Activated naive CD8-positive, alpha-beta T cell treated with anti-CD3 and anti-CD28 coated beads, Interleukin-2, amount 10 ng/mL, durations not matched to agents 7 days and 5 days (primary cell): ENCODE measurements around the gene C9orf152. TPM values are rescaled to one million over a fixed set of nuclear protein-coding genes. Genes with fewer than 3 reads are reported as not detected.

ENCODE experiments used
- ATAC-seq: fragments of 150-1000 bp; cut with Tn5 transposase; one replicate; pipeline ENCODE4 v1.10.0; 2021; ENCODE audit warnings: low read depth, moderate library complexity
- POLR2A ChIA-PET: fragments of 350-600 bp; sonication (Branson Sonifier 250); formaldehyde crosslinking; loops from one replicate; lab custom pipeline; 2021; ENCODE audit warnings: antibody characterized with exemption; lab: Charles Lee
- DNase-seq: peaks from one replicate; pipeline ENCODE4 v3.0.0; 2021
- H3K27ac Mint-ChIP-seq: one replicate; pipeline ENCODE4 v1.8.0; 2022; ENCODE audit warnings: mild to moderate bottlenecking, mixed read lengths
- H3K27me3 Mint-ChIP-seq: one replicate; pipeline ENCODE4 v1.8.0; 2022; ENCODE audit warnings: mild to moderate bottlenecking, moderate library complexity, mixed read lengths
- H3K36me3 Mint-ChIP-seq: one replicate; pipeline ENCODE4 v1.8.0; 2021; ENCODE audit warnings: mild to moderate bottlenecking, mixed read lengths
- H3K4me1 Mint-ChIP-seq: one replicate; pipeline ENCODE4 v1.8.0; 2021; ENCODE audit warnings: mixed read lengths
- H3K4me3 Mint-ChIP-seq: one replicate; pipeline ENCODE4 v1.8.0; 2022; ENCODE audit warnings: mild to moderate bottlenecking, moderate library complexity, mixed read lengths
- H3K9me3 Mint-ChIP-seq: one replicate; pipeline ENCODE4 v1.8.0; 2021; ENCODE audit warnings: mixed read lengths
- total RNA-seq, 2 experiments: library from RNA; stranded (reverse); gene quantifications; one replicate each; pipeline ENCODE4 v1.2.3, GENCODE V29; 2021

C9orf152 gene
- total RNA-seq, 2 experiments from 2014 or later = not detected

DNA sequence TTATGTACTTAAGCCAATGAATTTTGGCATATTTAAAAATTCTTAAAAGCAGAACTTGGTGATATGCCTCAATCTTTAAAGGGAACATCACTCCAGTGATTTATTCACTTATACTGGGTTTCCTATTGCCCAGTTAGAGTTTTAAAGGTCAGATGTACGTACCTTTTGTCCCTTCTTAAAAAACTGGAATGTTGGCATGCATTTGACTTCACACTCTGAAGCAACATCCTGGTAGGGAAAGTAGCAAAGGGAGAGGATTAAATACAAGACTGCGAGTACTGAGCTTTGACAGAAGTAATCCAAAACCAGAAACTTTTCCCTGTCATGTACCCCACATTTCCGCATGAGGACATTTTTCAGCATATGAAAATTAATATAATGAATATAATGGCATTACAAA is 36.7 kb upstream of the C9orf152 start:
- no peaks in the 10 kb centered on the region for H3K9me3 Mint-ChIP-seq
- peaks cover 3% of the 10 kb centered on the region for H3K4me1 Mint-ChIP-seq
- H3K27me3 Mint-ChIP-seq = no peaks in the 10 kb centered on the region
- no peak overlapping the region for H3K27ac Mint-ChIP-seq
- no peak for ATAC-seq
- H3K36me3 Mint-ChIP-seq = peaks cover 28% of the 10 kb centered on the region
- no peak for DNase-seq
- no peak overlapping the region for H3K4me3 Mint-ChIP-seq
- POLR2A ChIA-PET = no interaction called here

DNA sequence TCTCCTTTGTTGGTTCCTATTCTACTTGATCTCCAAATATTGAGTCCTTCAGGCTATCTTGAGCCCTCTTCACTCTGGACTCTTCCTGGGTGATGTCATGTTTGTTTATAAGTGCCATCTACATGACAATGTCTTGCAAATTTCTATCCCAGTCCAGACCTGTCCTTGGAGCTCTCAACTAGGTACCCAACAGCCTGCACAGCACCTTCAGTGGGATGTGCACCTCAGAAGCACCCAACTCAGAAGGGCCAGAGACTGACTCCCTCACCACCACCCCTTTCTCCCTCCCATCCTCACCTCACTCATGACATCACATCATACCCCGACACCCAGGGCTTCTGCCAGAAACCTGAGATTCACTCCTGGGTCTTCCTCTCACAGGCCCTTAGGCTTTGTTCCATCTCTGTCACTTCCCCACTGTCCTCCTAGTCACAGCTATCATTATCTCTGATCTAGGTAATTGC is 33.9 kb upstream of the C9orf152 start:
- Mint-ChIP-seq H3K27me3 (no peaks in the 10 kb centered on the region), H3K36me3 (peaks cover 17% of the 10 kb centered on the region), H3K9me3 (no peaks in the 10 kb centered on the region), H3K27ac (no peak overlapping the region), H3K4me3 (no peak overlapping the region), H3K4me1 (no peaks in the 10 kb centered on the region)
- POLR2A ChIA-PET = interaction anchor here (0.6 kb wide), 1 partner anchor 349 kb away, joined by 3 read pairs; no protein-coding TSS in a partner anchor
- ATAC-seq = no peak
- DNase-seq = no peak

DNA sequence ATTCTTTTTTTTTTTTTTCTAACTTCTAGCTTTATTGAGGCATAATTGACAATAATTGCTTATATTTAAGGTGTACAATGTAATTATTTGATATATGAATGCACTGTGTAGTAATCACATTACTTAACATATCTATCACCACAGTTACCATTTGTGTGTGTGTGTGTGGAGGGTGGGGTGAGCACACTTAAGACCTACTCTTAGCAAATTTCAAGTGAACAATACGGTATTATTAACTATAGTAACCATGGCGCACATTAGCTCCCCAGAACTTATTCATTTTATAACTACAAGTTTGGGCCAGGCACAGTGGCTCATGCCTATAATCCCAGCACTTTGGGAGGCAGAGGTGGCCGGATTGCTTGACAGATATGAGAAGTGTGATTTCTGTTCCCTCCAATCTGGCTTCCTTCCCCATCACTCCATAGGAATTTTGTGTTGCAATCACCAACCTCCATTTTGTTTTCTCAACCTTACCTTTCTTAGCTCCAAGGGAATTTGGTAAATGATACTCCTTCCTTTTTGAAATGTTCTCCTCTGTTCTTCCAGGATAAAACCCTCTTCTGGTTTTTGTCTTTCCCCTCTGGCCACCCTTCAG is 33.4 kb upstream of the C9orf152 start:
- H3K36me3 Mint-ChIP-seq = peaks cover 14% of the 10 kb centered on the region
- no peaks in the 10 kb centered on the region for H3K27me3 Mint-ChIP-seq
- no peak overlapping the region for H3K4me3 Mint-ChIP-seq
- POLR2A ChIA-PET = no interaction called here
- H3K9me3 Mint-ChIP-seq = peaks cover 2% of the 10 kb centered on the region
- no peak overlapping the region for H3K27ac Mint-ChIP-seq
- ATAC-seq (no peak), DNase-seq (no peak)
- no peaks in the 10 kb centered on the region for H3K4me1 Mint-ChIP-seq

DNA sequence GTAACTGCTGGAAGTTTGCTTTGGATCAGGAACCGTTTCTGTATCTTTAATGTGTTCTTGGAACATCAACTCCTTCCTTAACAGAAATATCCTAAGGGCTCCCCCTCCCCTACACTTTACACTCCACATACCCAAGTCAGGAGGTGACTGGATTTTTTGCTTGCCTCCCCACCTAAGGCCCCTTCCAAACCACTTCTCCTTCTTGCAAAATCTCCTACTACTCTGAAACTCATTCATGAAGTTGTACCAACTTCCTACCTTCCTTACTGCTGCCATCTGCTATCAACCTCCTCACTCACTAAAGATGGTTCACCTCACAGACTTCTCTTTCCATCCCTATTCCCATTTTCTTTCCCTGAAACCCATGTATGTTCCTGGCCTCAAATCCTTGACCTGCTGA is 32.2 kb upstream of the C9orf152 start:
- peaks cover 11% of the 10 kb centered on the region for H3K36me3 Mint-ChIP-seq
- no peaks in the 10 kb centered on the region for H3K4me1 Mint-ChIP-seq
- peaks cover 2% of the 10 kb centered on the region for H3K9me3 Mint-ChIP-seq
- ATAC-seq (no peak), DNase-seq (no peak)
- no peaks in the 10 kb centered on the region for H3K27me3 Mint-ChIP-seq
- POLR2A ChIA-PET = no interaction called here
- H3K4me3 Mint-ChIP-seq = no peak overlapping the region
- no peak overlapping the region for H3K27ac Mint-ChIP-seq

DNA sequence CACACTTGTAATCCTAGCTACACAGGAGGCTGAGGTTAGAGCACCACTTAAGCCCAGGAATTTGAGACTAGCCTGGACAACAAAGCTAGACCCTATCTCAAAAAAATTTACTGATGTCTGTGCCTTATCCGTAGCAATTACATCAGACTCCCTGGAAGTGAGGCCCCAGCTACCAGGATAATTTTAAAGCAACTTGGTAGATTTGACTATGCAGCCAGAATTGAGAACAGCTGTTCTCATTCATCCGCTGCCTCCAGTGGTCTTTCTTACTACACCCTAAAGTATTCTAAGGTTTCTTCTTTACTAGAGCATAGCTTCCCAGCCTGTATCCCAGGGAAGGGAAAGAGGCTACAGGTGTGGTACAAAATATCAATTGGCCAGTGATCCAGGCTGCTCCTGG is 20.4 kb upstream of the C9orf152 start:
- POLR2A ChIA-PET = no interaction called here
- ATAC-seq (no peak), DNase-seq (no peak)
- H3K36me3 Mint-ChIP-seq = no peaks in the 10 kb centered on the region
- H3K4me1 Mint-ChIP-seq = no peaks in the 10 kb centered on the region
- no peak overlapping the region for H3K27ac Mint-ChIP-seq
- H3K9me3 Mint-ChIP-seq = no peaks in the 10 kb centered on the region
- H3K4me3 Mint-ChIP-seq = no peak overlapping the region
- peaks cover 10% of the 10 kb centered on the region for H3K27me3 Mint-ChIP-seq

DNA sequence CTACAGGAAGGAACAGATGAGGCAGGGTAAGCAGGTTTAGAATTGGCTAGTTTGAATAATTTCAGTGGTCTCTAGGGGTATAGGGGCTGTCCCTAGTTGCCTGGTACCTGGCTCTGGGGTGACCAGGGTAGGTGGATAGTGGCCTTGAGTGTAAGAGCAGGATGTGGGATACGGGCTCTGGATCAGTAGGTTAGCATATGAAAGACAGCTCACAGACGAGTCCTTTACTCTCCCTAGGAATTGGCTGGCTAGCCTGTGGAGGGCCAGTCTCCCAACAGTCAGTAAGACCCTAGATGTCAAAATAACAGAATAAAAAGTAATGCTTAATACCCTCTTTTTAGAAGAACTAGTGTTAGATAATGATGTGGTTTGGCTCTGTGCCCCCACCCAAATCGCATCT is 16.6 kb upstream of the C9orf152 start:
- Mint-ChIP-seq H3K9me3 (no peaks in the 10 kb centered on the region), H3K36me3 (no peaks in the 10 kb centered on the region), H3K27ac (no peak overlapping the region), H3K4me3 (no peak overlapping the region), H3K27me3 (peaks cover 13% of the 10 kb centered on the region), H3K4me1 (no peaks in the 10 kb centered on the region)
- POLR2A ChIA-PET = no interaction called here
- DNase-seq (no peak), ATAC-seq (no peak)

DNA sequence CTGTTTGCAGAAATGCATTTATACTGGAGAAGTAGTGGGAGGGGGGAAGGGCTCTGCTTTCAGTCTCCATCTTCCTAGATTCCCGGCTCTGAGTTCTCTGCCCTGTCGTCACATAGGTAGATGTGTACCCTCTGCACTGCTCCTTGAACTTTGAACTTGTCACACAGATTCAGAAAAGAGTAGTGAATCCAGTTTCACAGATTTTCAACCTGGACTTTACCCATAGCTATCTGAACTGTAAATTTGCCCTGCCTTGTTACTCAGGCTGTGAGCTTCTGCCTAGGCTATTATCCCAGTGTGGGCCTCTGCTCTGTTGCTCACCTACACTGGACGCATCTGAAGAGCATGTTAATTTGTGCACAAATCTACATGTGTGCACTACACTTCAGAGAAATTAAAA is 12.8 kb upstream of the C9orf152 start:
- Mint-ChIP-seq H3K9me3 (no peaks in the 10 kb centered on the region), H3K27me3 (peaks cover 24% of the 10 kb centered on the region), H3K4me1 (peaks cover 2% of the 10 kb centered on the region), H3K36me3 (no peaks in the 10 kb centered on the region), H3K4me3 (no peak overlapping the region), H3K27ac (no peak overlapping the region)
- ATAC-seq = no peak
- POLR2A ChIA-PET = no interaction called here
- no peak for DNase-seq

DNA sequence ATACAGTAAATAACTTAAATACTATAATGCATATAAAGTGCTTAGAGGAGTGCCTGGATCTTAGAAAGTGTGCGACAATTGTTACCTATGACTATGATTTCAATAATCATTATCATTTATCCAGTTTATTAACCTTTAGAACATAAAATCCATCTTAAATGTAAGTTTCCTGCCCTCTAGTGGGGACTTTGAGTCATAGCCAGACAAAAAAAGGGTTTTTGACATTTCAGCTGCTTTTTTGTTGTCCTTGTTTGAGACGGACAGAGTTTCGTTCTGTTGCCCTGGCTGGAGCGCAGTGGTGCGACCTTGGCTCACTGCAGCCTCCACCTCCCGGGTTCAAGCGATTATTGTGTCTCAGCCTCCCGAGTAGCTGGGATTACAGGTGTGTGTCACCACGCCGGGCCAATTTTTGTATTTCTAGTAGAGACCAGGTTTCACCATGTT is 9.7 kb upstream of the C9orf152 start:
- DNase-seq = no peak
- ATAC-seq = no peak
- Mint-ChIP-seq H3K36me3 (no peaks in the 10 kb centered on the region), H3K27ac (no peak overlapping the region), H3K4me3 (no peak overlapping the region), H3K4me1 (peaks cover 7% of the 10 kb centered on the region), H3K27me3 (peaks cover 28% of the 10 kb centered on the region), H3K9me3 (no peaks in the 10 kb centered on the region)
- POLR2A ChIA-PET = interaction anchor here (0.6 kb wide), 1 partner anchor 45 kb away, joined by 3 read pairs; no protein-coding TSS in a partner anchor

DNA sequence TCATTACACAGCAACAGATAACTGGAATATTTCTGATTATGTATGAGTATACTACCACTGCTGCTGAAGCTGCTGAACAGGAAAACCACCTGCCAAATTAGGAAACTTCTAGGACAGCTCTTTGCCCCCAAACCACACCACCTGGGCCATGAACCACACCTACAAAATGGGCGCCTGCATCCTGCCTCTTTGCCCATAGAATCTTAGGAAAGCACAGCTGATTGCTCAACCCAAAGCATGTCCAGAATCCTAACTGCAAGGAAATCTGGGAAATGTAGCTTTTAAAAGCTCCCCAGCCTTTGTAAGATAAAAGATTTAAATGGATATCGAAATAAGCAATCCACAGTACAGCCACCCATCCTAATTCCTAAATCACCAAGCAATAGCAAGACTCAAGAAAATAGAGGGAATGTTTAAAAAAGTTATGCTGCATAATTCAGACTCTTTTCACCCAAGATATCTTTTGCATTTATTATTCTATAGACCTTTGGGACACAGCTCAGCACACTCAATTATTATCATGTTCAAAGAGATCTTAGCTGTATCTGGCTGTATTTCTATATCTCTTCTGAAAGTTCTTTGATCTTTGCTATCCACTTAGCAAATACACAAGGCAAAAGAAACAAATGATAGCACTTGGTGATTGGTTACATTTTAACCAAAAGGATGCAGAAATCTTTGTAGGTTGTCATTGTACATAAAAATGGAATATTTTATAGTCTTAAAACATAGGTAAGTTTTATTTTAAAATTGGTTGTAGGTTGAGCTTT is 6.8 kb upstream of the C9orf152 start:
- Mint-ChIP-seq H3K9me3 (peaks cover 3% of the 10 kb centered on the region), H3K27ac (no peak overlapping the region), H3K27me3 (peaks cover 25% of the 10 kb centered on the region), H3K36me3 (no peaks in the 10 kb centered on the region), H3K4me1 (peaks cover 7% of the 10 kb centered on the region), H3K4me3 (no peak overlapping the region)
- no peak for DNase-seq
- POLR2A ChIA-PET = interaction anchor here (0.5 to 0.6 kb wide), 2 partner anchors 21 to 127 kb away, joined by 3 to 4 read pairs; no protein-coding TSS in a partner anchor
- ATAC-seq = no peak

DNA sequence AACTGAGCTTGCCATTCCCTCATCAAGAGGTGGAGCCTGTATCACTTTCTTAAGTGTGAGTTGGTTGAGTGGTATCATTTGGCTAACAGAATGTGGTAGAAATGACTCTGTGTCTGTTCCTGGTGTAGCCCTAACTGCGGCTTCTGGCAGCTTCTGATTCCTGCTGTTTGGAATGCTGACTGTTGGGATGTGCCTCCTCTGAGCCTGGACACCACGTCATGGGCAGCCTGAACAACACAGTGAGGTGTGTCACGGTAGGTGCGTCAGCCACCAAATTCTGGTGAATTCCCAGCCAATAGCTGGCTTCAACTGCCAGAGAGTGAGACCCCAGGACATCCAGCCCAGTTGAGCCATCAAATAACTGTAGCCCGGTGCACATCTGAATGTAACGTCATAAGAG is 6.1 kb upstream of the C9orf152 start:
- H3K36me3 Mint-ChIP-seq = no peaks in the 10 kb centered on the region
- H3K4me3 Mint-ChIP-seq = no peak overlapping the region
- peaks cover 7% of the 10 kb centered on the region for H3K4me1 Mint-ChIP-seq
- no peak for ATAC-seq
- POLR2A ChIA-PET = interaction anchor here (0.6 kb wide), 1 partner anchor 20 kb away, joined by 3 read pairs; no protein-coding TSS in a partner anchor
- H3K9me3 Mint-ChIP-seq = peaks cover 3% of the 10 kb centered on the region
- H3K27ac Mint-ChIP-seq = no peak overlapping the region
- H3K27me3 Mint-ChIP-seq = peaks cover 25% of the 10 kb centered on the region
- no peak for DNase-seq

DNA sequence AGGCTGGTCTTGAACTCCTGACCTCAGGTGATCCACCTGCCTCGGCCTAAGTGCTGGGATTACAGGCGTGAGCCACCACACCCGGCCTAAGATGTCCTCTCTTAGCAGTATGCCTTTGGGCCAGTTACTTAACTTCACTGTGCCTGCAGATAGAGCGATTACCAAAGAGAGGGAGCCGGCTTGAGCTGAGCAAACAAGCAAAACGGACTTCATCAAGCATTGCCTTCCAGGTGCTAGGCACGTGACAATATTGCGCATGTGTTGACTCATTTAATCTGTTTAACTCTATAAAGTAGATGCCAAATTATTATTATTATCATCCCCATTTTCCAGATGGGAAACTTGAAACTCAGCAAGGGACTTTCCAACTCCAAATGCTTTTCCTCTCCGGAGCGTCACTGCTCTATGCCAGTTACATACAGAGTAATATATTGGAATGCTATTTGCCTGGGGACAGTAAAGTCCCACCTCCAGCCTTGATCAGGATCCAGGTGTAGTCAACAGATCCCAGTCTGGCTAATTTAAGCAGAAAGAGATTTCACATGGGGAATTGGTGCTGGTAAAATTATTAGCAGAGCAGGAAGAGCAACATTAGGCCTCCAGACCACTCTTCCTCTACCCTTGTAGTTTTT is 5.6 kb upstream of the C9orf152 start:
- H3K9me3 Mint-ChIP-seq = peaks cover 3% of the 10 kb centered on the region
- H3K27me3 Mint-ChIP-seq = peaks cover 24% of the 10 kb centered on the region
- POLR2A ChIA-PET = no interaction called here
- DNase-seq (no peak), ATAC-seq (no peak)
- H3K4me3 Mint-ChIP-seq = no peak overlapping the region
- H3K36me3 Mint-ChIP-seq = no peaks in the 10 kb centered on the region
- H3K4me1 Mint-ChIP-seq = peaks cover 7% of the 10 kb centered on the region
- no peak overlapping the region for H3K27ac Mint-ChIP-seq

DNA sequence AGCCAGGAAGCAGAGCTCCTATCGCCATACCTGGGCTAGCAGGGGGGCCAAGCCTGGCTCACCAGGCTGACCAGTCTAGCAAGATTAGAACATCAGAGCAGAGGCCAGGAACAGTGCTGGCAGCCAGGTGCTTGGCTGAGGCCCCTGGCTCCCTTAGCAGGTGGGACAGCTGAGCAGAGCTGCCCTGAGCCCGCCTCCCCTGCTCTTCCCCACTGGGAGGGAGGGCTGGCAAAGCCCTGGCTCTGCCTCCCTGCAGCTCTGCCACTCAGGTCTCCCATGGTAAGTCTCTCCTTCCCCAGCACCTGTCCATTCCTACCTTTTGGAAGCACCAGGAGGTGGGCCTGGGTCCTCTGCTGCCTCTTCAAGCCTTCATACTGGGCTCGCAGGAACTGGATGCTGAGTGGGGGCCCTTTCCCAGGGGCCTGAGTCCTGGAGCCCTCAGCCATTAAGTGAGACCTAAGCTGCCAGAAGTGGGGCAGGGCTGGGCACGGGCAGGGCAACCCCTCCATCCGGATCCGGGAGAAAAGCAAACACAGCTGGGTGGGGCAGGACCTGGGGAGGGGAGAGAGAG is 803 bp downstream of the C9orf152 start:
- H3K27ac Mint-ChIP-seq = no peak overlapping the region
- no peaks in the 10 kb centered on the region for H3K36me3 Mint-ChIP-seq
- peaks cover 3% of the 10 kb centered on the region for H3K27me3 Mint-ChIP-seq
- DNase-seq = no peak
- ATAC-seq = no peak
- H3K4me3 Mint-ChIP-seq = no peak overlapping the region
- no peaks in the 10 kb centered on the region for H3K4me1 Mint-ChIP-seq
- POLR2A ChIA-PET = no interaction called here
- H3K9me3 Mint-ChIP-seq = no peaks in the 10 kb centered on the region

DNA sequence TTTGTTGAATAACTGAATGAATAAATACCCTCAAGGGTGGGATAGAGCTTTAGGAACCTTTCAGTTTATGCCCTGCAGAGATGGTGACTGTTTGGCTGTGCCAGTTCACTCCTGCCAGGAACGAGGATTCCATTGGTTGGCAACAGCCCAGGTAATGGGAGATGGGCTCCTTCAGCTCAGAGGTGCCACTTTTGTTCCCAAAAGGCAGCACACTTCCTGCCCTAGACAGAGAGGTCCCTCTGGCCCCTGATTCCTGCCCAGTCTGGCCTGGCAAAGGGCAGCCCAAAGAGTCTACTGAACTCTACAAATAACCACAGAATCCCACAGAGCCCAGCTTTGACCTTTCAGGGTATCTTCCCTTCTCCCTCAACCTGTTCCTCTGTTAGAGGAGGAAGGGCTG is 1.6 kb downstream of the C9orf152 start:
- H3K4me3 Mint-ChIP-seq = no peak overlapping the region
- no peak for DNase-seq
- no peaks in the 10 kb centered on the region for H3K36me3 Mint-ChIP-seq
- H3K27ac Mint-ChIP-seq = no peak overlapping the region
- POLR2A ChIA-PET = no interaction called here
- no peak for ATAC-seq
- no peaks in the 10 kb centered on the region for H3K9me3 Mint-ChIP-seq
- H3K27me3 Mint-ChIP-seq = peaks cover 3% of the 10 kb centered on the region
- H3K4me1 Mint-ChIP-seq = no peaks in the 10 kb centered on the region
